Measurements from ENCODE around the gene SPP1. TPM values are rescaled to one million over a fixed set of nuclear protein-coding genes. Genes with fewer than 3 reads are reported as not detected.

The SPP1 gene
- total RNA-seq, 1 experiment from 2014 or later, result 4.1 TPM

DNA sequence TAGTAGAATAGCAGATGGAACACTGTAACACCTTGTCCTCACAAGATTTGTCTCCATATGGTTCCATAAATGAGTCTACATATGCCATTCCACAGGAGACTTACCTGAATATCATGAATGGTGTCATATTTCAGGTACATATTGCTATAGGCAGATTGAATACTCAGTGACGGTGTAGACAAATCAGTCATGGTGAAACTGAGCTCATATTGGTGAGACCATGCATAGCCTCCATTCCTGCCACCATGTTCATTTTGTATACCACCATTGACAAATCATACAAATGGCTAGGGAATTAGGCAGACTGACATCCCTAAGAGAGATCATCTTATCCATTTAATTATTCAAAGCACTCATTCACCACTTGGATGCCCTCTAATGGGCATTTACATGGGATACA is 38.0 kb upstream of the SPP1 start:
- Histone ChIP-seq H3K9ac (ENCODE audit: low read length) (no peak overlapping the region), H3K9me2 (ENCODE audit: insufficient read depth) (no peaks in the 10 kb centered on the region), H3K79me2 (ENCODE audit: insufficient read depth, low read length) (no peaks in the 10 kb centered on the region), H2AFZ (ENCODE audit: low read depth, low read length, poor library complexity, severe bottlenecking) (no peak overlapping the region), H4K20me1 (ENCODE audit: insufficient read depth) (no peaks in the 10 kb centered on the region), H3K4me2 (ENCODE audit: low read length) (no peak overlapping the region), H3K27ac (ENCODE audit: low read depth, low read length) (no peak overlapping the region), H3K27me3 (ENCODE audit: insufficient read depth, low read length) (no peaks in the 10 kb centered on the region), H3K4me1 (ENCODE audit: control insufficient read depth in 1 of 2, insufficient read depth in 2 of 2, low read length in 2 of 2) (no peaks in the 10 kb centered on the region), H3K36me3 (ENCODE audit: control insufficient read depth in 1 of 2, insufficient read depth in 2 of 2, low read length in 2 of 2) (no peaks in the 10 kb centered on the region), H3K9me3 (ENCODE audit: control insufficient read depth in 1 of 2, insufficient read depth in 1 of 2, low read depth in 1 of 2, low read length in 2 of 2) (no peaks in the 10 kb centered on the region), H3K4me3 (replicated peaks in 1 of 2; ENCODE audit: low read depth in 1 of 2, low read length in 2 of 2) (no peak overlapping the region)
- ChIA-PET POLR2A (no interaction called here), CTCF (interaction anchor here (1.0 kb wide), 1 partner anchor 9 kb away, joined by 3 read pairs; no protein-coding TSS in a partner anchor), RAD21 (ENCODE audit: low non-redundant PET in 1 of 2, low total read pairs in 2 of 2, uncharacterized antibody in 2 of 2, unreplicated experiment in 2 of 2) (no interaction called here)
- no TSS peak for BruUV-seq (replicated peaks)
- TF ChIP-seq, protein P1, sequence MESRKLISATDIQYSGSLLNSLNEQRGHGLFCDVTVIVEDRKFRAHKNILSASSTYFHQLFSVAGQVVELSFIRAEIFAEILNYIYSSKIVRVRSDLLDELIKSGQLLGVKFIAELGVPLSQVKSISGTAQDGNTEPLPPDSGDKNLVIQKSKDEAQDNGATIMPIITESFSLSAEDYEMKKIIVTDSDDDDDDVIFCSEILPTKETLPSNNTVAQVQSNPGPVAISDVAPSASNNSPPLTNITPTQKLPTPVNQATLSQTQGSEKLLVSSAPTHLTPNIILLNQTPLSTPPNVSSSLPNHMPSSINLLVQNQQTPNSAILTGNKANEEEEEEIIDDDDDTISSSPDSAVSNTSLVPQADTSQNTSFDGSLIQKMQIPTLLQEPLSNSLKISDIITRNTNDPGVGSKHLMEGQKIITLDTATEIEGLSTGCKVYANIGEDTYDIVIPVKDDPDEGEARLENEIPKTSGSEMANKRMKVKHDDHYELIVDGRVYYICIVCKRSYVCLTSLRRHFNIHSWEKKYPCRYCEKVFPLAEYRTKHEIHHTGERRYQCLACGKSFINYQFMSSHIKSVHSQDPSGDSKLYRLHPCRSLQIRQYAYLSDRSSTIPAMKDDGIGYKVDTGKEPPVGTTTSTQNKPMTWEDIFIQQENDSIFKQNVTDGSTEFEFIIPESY (IDR thresholded peaks at IDR 0.05; ENCODE audit: extremely low read depth, insufficient replicate concordance, low read length), result no peak
- no peak for TF ChIP-seq SRF (IDR thresholded peaks at IDR 0.05; ENCODE audit: low read depth)
- no peak for TF ChIP-seq YY1 (IDR thresholded peaks at IDR 0.05; ENCODE audit: extremely low read depth, insufficient replicate concordance, low read depth, low read length)
- no peak for TF ChIP-seq EZH2 (IDR thresholded peaks at IDR 0.05)
- no peak for TF ChIP-seq FOSL1 (IDR thresholded peaks at IDR 0.05; ENCODE audit: low read depth)
- no peak for ATAC-seq
- no peak for DNase-seq (ENCODE audit: low read depth, low spot score)
- intact Hi-C loops (cut with micrococcal nuclease), result no loop called here

DNA sequence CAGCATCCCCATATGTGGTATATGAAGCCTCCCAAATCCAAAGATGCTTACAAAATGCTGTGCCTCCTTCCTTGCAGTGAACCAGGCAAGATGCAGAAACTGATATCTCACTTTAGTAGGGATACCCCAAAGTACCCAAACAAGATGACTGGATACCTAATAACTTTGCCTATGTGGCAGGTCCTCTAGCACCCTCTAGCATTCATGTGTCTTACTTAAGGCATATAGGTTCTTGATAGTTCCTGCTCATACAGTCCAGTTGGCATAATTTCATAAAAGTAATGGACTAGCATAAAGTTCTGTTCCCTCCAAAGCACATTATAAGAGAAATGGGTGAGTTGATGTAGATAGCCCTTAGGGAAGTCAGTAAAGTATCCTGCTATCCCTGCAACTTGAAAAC is 36.8 kb upstream of the SPP1 start:
- no peaks in the 10 kb centered on the region for H3K36me3 ChIP-seq (ENCODE audit: control insufficient read depth in 1 of 2, insufficient read depth in 2 of 2, low read length in 2 of 2)
- DNase-seq (ENCODE audit: low read depth, low spot score) (no peak), ATAC-seq (no peak)
- ChIA-PET CTCF (no interaction called here), RAD21 (ENCODE audit: low non-redundant PET in 1 of 2, low total read pairs in 2 of 2, uncharacterized antibody in 2 of 2, unreplicated experiment in 2 of 2) (no interaction called here), POLR2A (no interaction called here)
- H3K79me2 ChIP-seq (ENCODE audit: insufficient read depth, low read length), result no peaks in the 10 kb centered on the region
- no peaks in the 10 kb centered on the region for H3K27me3 ChIP-seq (ENCODE audit: insufficient read depth, low read length)
- intact Hi-C loops (cut with micrococcal nuclease), result loop anchor here (1.0 kb wide), 1 partner anchor 12 kb away; no protein-coding TSS in a partner anchor
- no peaks in the 10 kb centered on the region for H4K20me1 ChIP-seq (ENCODE audit: insufficient read depth)
- H3K9ac ChIP-seq (ENCODE audit: low read length), result no peak overlapping the region
- no peaks in the 10 kb centered on the region for H3K9me2 ChIP-seq (ENCODE audit: insufficient read depth)
- no peak overlapping the region for H2AFZ ChIP-seq (ENCODE audit: low read depth, low read length, poor library complexity, severe bottlenecking)
- H3K4me3 ChIP-seq (replicated peaks in 1 of 2; ENCODE audit: low read depth in 1 of 2, low read length in 2 of 2), result no peak overlapping the region
- no TSS peak for BruUV-seq (replicated peaks)
- TF ChIP-seq TCF7L2 (IDR thresholded peaks at IDR 0.05; ENCODE audit: borderline replicate concordance, extremely low read depth, insufficient read depth, insufficient read length) (no peak), JUND (IDR thresholded peaks at IDR 0.05) (no peak), RAD21 (IDR thresholded peaks at IDR 0.05; ENCODE audit: low read depth) (peak; percentile 44)
- TF ChIP-seq, protein P2, sequence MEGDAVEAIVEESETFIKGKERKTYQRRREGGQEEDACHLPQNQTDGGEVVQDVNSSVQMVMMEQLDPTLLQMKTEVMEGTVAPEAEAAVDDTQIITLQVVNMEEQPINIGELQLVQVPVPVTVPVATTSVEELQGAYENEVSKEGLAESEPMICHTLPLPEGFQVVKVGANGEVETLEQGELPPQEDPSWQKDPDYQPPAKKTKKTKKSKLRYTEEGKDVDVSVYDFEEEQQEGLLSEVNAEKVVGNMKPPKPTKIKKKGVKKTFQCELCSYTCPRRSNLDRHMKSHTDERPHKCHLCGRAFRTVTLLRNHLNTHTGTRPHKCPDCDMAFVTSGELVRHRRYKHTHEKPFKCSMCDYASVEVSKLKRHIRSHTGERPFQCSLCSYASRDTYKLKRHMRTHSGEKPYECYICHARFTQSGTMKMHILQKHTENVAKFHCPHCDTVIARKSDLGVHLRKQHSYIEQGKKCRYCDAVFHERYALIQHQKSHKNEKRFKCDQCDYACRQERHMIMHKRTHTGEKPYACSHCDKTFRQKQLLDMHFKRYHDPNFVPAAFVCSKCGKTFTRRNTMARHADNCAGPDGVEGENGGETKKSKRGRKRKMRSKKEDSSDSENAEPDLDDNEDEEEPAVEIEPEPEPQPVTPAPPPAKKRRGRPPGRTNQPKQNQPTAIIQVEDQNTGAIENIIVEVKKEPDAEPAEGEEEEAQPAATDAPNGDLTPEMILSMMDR (IDR thresholded peaks at IDR 0.05 in 2 of 3, conservative IDR thresholded peaks at IDR 0.05 in 1 of 3; ENCODE audit: borderline replicate concordance in 1 of 3, insufficient read depth in 1 of 3, low read depth in 2 of 3, low read length in 2 of 3), result peak in 1 of 3 experiments; percentile 12; a peak in 1 of 6 replicates
- no peaks in the 10 kb centered on the region for H3K9me3 ChIP-seq (ENCODE audit: control insufficient read depth in 1 of 2, insufficient read depth in 1 of 2, low read depth in 1 of 2, low read length in 2 of 2)
- H3K4me2 ChIP-seq (ENCODE audit: low read length), result no peak overlapping the region
- no peaks in the 10 kb centered on the region for H3K4me1 ChIP-seq (ENCODE audit: control insufficient read depth in 1 of 2, insufficient read depth in 2 of 2, low read length in 2 of 2)
- no peak overlapping the region for H3K27ac ChIP-seq (ENCODE audit: low read depth, low read length)
